ENCODE results near the gene CHST8.

Gene CHST8

GRCh38 chr19:33668968-33669367 is 47.2 kb downstream of the CHST8 start:
- H3K4me2 ChIP-seq (ENCODE audit: low read length, poor library complexity, severe bottlenecking) = no peak overlapping the region
- no peak overlapping the region for H3K9ac ChIP-seq (ENCODE audit: low read length)
- no peak overlapping the region for H3K18ac ChIP-seq (ENCODE audit: low read depth in 1 of 2, low read length in 2 of 2)
- no peak overlapping the region for H3K4ac ChIP-seq (ENCODE audit: low read depth in 1 of 2, low read length in 2 of 2)
- no peak overlapping the region for H2AFZ ChIP-seq (ENCODE audit: low read depth, low read length)
- H2BK15ac ChIP-seq (ENCODE audit: low read depth, poor library complexity, severe bottlenecking) = no peak overlapping the region
- no peaks in the 10 kb centered on the region for H3K36me3 ChIP-seq (ENCODE audit: control insufficient read depth in 1 of 2, insufficient read depth in 2 of 2, low read depth in 1 of 2, low read length in 2 of 2)
- H2AK5ac ChIP-seq (ENCODE audit: low read length, severe bottlenecking) = no peak overlapping the region
- H2BK5ac ChIP-seq (ENCODE audit: low read depth, low read length, poor library complexity, severe bottlenecking) = no peak overlapping the region
- H2BK12ac ChIP-seq (ENCODE audit: low read length in 2 of 2) = no peak overlapping the region
- H3K79me1 ChIP-seq (replicated peaks; ENCODE audit: low read length, poor library complexity, severe bottlenecking) = no peaks in the 10 kb centered on the region
- H3K27ac ChIP-seq (ENCODE audit: low read length, poor library complexity, severe bottlenecking) = no peak overlapping the region
- H3K23ac ChIP-seq (ENCODE audit: low read length in 2 of 2) = no peak overlapping the region
- H3K14ac ChIP-seq (ENCODE audit: low read length in 2 of 2) = no peak overlapping the region
- H3K4me3 ChIP-seq (ENCODE audit: insufficient read depth in 1 of 2, low read depth in 1 of 2, low read length in 2 of 2) = no peak overlapping the region
- peaks cover 2% of the 10 kb centered on the region for H3K4me1 ChIP-seq (ENCODE audit: control insufficient read depth, insufficient read depth, low read depth, low read length)
- no peak overlapping the region for H4K8ac ChIP-seq (ENCODE audit: low read length)
- 71% methylated on average over 8 of the region's 8 CpGs for WGBS
- no peak overlapping the region for H4K91ac ChIP-seq (ENCODE audit: low read length)
- no peak overlapping the region for H2BK120ac ChIP-seq (ENCODE audit: low read depth, low read length)
- no peaks in the 10 kb centered on the region for H3K9me3 ChIP-seq (ENCODE audit: control insufficient read depth, low read length)
- no peak for DNase-seq
- peaks cover 0 to 6% of the 10 kb centered on the region in 2 experiments for H3K27me3 ChIP-seq (ENCODE audit: control insufficient read depth in 1 of 2, insufficient read depth in 1 of 2, low read length in 2 of 2)

GRCh38 chr19:33669376-33669775 is 47.6 kb downstream of the CHST8 start:
- WGBS = 79% methylated on average over 5 of the region's 5 CpGs
- H2AK5ac ChIP-seq (ENCODE audit: low read length, severe bottlenecking) = no peak overlapping the region
- no peaks in the 10 kb centered on the region for H3K36me3 ChIP-seq (ENCODE audit: control insufficient read depth in 1 of 2, insufficient read depth in 2 of 2, low read depth in 1 of 2, low read length in 2 of 2)
- H3K18ac ChIP-seq (ENCODE audit: low read depth in 1 of 2, low read length in 2 of 2) = no peak overlapping the region
- H3K27ac ChIP-seq (ENCODE audit: low read length, poor library complexity, severe bottlenecking) = no peak overlapping the region
- no peak overlapping the region for H2BK12ac ChIP-seq (ENCODE audit: low read length in 2 of 2)
- H4K8ac ChIP-seq (ENCODE audit: low read length) = no peak overlapping the region
- H2AFZ ChIP-seq (ENCODE audit: low read depth, low read length) = no peak overlapping the region
- no peaks in the 10 kb centered on the region for H3K79me1 ChIP-seq (replicated peaks; ENCODE audit: low read length, poor library complexity, severe bottlenecking)
- no peak for DNase-seq
- no peak overlapping the region for H3K14ac ChIP-seq (ENCODE audit: low read length in 2 of 2)
- H2BK5ac ChIP-seq (ENCODE audit: low read depth, low read length, poor library complexity, severe bottlenecking) = no peak overlapping the region
- no peak overlapping the region for H3K4me2 ChIP-seq (ENCODE audit: low read length, poor library complexity, severe bottlenecking)
- H3K9ac ChIP-seq (ENCODE audit: low read length) = no peak overlapping the region
- peaks cover 0 to 6% of the 10 kb centered on the region in 2 experiments for H3K27me3 ChIP-seq (ENCODE audit: control insufficient read depth in 1 of 2, insufficient read depth in 1 of 2, low read length in 2 of 2)
- H2BK15ac ChIP-seq (ENCODE audit: low read depth, poor library complexity, severe bottlenecking) = no peak overlapping the region
- no peak overlapping the region for H4K91ac ChIP-seq (ENCODE audit: low read length)
- no peak overlapping the region for H3K23ac ChIP-seq (ENCODE audit: low read length in 2 of 2)
- peaks cover 2% of the 10 kb centered on the region for H3K4me1 ChIP-seq (ENCODE audit: control insufficient read depth, insufficient read depth, low read depth, low read length)
- no peak overlapping the region for H3K4me3 ChIP-seq (ENCODE audit: insufficient read depth in 1 of 2, low read depth in 1 of 2, low read length in 2 of 2)
- no peaks in the 10 kb centered on the region for H3K9me3 ChIP-seq (ENCODE audit: control insufficient read depth, low read length)
- H3K4ac ChIP-seq (ENCODE audit: low read depth in 1 of 2, low read length in 2 of 2) = no peak overlapping the region
- no peak overlapping the region for H2BK120ac ChIP-seq (ENCODE audit: low read depth, low read length)

- no peak overlapping the region for H3K9ac ChIP-seq (ENCODE audit: low read length)
- H2AFZ ChIP-seq (ENCODE audit: low read depth, low read length) = no peak overlapping the region
- no peaks in the 10 kb centered on the region for H3K9me3 ChIP-seq (ENCODE audit: control insufficient read depth, low read length)
- H3K4me1 ChIP-seq (ENCODE audit: control insufficient read depth, insufficient read depth, low read depth, low read length) = peaks cover 2% of the 10 kb centered on the region
- H3K4me2 ChIP-seq (ENCODE audit: low read length, poor library complexity, severe bottlenecking) = no peak overlapping the region
- no peak for DNase-seq
- no peak overlapping the region for H3K27ac ChIP-seq (ENCODE audit: low read length, poor library complexity, severe bottlenecking)
- H3K23ac ChIP-seq (ENCODE audit: low read length in 2 of 2) = no peak overlapping the region
- H2BK12ac ChIP-seq (ENCODE audit: low read length in 2 of 2) = no peak overlapping the region
- no peak overlapping the region for H3K4me3 ChIP-seq (ENCODE audit: insufficient read depth in 1 of 2, low read depth in 1 of 2, low read length in 2 of 2)
- H4K8ac ChIP-seq (ENCODE audit: low read length) = no peak overlapping the region
- 84% methylated on average over 9 of the region's 9 CpGs for WGBS
- H3K4ac ChIP-seq (ENCODE audit: low read depth in 1 of 2, low read length in 2 of 2) = no peak overlapping the region
- H2AK5ac ChIP-seq (ENCODE audit: low read length, severe bottlenecking) = no peak overlapping the region
- no peak overlapping the region for H2BK5ac ChIP-seq (ENCODE audit: low read depth, low read length, poor library complexity, severe bottlenecking)
- no peak overlapping the region for H3K14ac ChIP-seq (ENCODE audit: low read length in 2 of 2)
- no peak overlapping the region for H2BK15ac ChIP-seq (ENCODE audit: low read depth, poor library complexity, severe bottlenecking)
- H3K36me3 ChIP-seq (ENCODE audit: control insufficient read depth in 1 of 2, insufficient read depth in 2 of 2, low read depth in 1 of 2, low read length in 2 of 2) = no peaks in the 10 kb centered on the region
- no peak overlapping the region for H3K18ac ChIP-seq (ENCODE audit: low read depth in 1 of 2, low read length in 2 of 2)
- no peak overlapping the region for H2BK120ac ChIP-seq (ENCODE audit: low read depth, low read length)
- H4K91ac ChIP-seq (ENCODE audit: low read length) = no peak overlapping the region
- peaks cover 0 to 13% of the 10 kb centered on the region in 2 experiments for H3K27me3 ChIP-seq (ENCODE audit: control insufficient read depth in 1 of 2, insufficient read depth in 1 of 2, low read length in 2 of 2)
- no peaks in the 10 kb centered on the region for H3K79me1 ChIP-seq (replicated peaks; ENCODE audit: low read length, poor library complexity, severe bottlenecking)
Observed at GRCh38 chr19:33670398-33670797, 48.6 kb downstream of the CHST8 start.

GRCh38 chr19:33671211-33671610 is 49.5 kb downstream of the CHST8 start:
- Histone ChIP-seq H3K4me1 (ENCODE audit: control insufficient read depth, insufficient read depth, low read depth, low read length) (peaks cover 2% of the 10 kb centered on the region), H2BK15ac (ENCODE audit: low read depth, poor library complexity, severe bottlenecking) (no peak overlapping the region), H3K18ac (ENCODE audit: low read depth in 1 of 2, low read length in 2 of 2) (no peak overlapping the region), H2BK120ac (ENCODE audit: low read depth, low read length) (no peak overlapping the region), H2AFZ (ENCODE audit: low read depth, low read length) (no peak overlapping the region), H3K9me3 (ENCODE audit: control insufficient read depth, low read length) (no peaks in the 10 kb centered on the region), H2AK5ac (ENCODE audit: low read length, severe bottlenecking) (no peak overlapping the region), H4K8ac (ENCODE audit: low read length) (no peak overlapping the region), H3K36me3 (ENCODE audit: control insufficient read depth in 1 of 2, insufficient read depth in 2 of 2, low read depth in 1 of 2, low read length in 2 of 2) (no peaks in the 10 kb centered on the region), H2BK5ac (ENCODE audit: low read depth, low read length, poor library complexity, severe bottlenecking) (no peak overlapping the region), H3K4me2 (ENCODE audit: low read length, poor library complexity, severe bottlenecking) (no peak overlapping the region), H3K4ac (ENCODE audit: low read depth in 1 of 2, low read length in 2 of 2) (no peak overlapping the region), H3K27ac (ENCODE audit: low read length, poor library complexity, severe bottlenecking) (no peak overlapping the region), H3K79me1 (replicated peaks; ENCODE audit: low read length, poor library complexity, severe bottlenecking) (no peaks in the 10 kb centered on the region), H3K27me3 (ENCODE audit: control insufficient read depth in 1 of 2, insufficient read depth in 1 of 2, low read length in 2 of 2) (peaks cover 0 to 15% of the 10 kb centered on the region in 2 experiments), H3K14ac (ENCODE audit: low read length in 2 of 2) (no peak overlapping the region), H3K9ac (ENCODE audit: low read length) (no peak overlapping the region), H2BK12ac (ENCODE audit: low read length in 2 of 2) (no peak overlapping the region), H3K4me3 (ENCODE audit: insufficient read depth in 1 of 2, low read depth in 1 of 2, low read length in 2 of 2) (no peak overlapping the region), H4K91ac (ENCODE audit: low read length) (no peak overlapping the region), H3K23ac (ENCODE audit: low read length in 2 of 2) (no peak overlapping the region)
- no peak for DNase-seq
- 74% methylated on average over 5 of the region's 5 CpGs for WGBS
